ENCODE data around the gene PCSK2.

PCSK2 gene

DNA sequence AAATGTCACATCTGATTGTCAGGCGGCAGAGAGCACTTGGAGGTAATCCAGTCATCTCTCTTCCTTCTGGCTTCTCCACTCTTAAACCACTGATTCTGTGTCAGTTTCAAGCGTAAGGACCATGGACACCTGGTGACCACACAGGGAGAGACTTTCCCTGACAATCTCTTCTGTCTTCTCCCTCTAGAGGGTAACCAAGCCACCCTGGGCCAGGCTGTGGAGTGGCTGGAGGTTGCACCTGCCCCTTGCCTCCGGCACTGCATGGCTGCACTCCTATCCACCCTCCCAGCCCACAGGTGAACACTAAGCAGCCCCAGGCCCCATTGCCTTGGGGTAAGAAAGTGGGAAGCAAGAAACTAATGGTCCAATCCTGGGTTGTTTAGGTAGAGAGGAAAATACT, 225.6 kb downstream of the PCSK2 start:
- DNase-seq: no peak

GRCh38 chr20:17453592-17453991, 226.8 kb downstream of the PCSK2 start:
- no peak for DNase-seq

DNA sequence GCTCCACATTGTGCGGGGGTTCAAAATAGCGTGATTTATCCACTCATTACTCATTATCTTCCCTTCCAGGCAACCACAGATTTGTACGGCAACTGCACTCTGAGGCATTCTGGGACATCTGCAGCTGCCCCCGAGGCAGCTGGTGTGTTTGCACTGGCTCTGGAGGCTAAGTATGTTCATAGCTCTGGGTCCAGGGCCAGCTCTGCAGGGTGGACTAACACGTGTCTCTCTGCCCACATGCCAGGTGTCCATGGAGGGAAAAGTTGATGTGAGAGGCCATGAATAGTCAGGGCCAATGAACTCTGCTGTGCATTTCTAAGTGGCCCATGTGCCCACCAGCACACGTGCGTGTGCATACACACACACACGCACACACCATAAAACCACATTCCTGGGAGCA, 229.4 kb downstream of the PCSK2 start:
- DNase-seq: peak in 1 of 2 donors; percentile 9

DNA sequence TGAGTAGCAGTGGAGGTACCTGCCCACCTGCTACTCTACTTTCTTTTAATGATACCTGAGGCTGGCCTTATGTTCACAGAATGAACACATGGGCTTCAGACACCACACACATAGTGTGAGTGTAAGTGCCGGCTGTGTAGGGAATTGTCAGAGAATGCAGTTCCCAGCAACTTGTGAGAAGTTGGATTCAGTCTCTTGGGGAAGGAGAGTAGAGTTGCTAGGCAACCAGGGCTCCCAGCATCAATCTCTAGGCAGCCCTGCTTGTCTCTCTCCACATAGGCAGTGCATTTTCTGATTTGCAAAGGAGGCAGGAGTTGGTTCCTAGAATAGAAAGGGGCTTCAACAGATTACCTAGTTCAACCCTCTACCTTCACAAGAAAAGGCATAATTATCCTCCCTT, 230.2 kb downstream of the PCSK2 start:
- no peak for DNase-seq

- no peak for DNase-seq
These were observed 230.8 kb downstream of the PCSK2 start for GRCh38 chr20:17457588-17458190.

DNA sequence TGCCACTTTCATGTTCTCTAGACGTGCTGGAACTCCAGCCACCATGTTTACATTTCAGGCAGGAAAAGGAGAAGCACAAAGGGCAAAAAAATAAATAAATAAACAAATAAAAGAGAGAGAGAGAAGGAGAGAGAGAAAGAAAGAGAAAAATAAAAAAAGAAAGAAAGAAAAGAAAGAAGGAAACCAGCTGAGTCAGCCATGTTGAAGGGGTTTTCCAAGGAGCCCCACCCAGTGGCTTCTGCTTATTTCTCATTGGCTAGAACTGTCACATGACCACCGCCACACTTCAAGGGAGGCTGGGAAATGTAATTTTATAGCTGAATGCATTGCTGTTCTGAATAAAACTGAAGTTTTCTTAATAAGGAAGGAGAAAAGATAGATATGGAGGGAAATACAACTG, 233.3 kb downstream of the PCSK2 start:
- no peak for DNase-seq

GRCh38 chr20:17461941-17462340, 235.1 kb downstream of the PCSK2 start:
- DNase-seq: no peak

GRCh38 chr20:17463711-17464110, 236.9 kb downstream of the PCSK2 start:
- DNase-seq: no peak

GRCh38 chr20:17465236-17465635, 238.4 kb downstream of the PCSK2 start:
- DNase-seq: no peak

GRCh38 chr20:17466641-17467040, 239.8 kb downstream of the PCSK2 start:
- DNase-seq: no peak

DNA sequence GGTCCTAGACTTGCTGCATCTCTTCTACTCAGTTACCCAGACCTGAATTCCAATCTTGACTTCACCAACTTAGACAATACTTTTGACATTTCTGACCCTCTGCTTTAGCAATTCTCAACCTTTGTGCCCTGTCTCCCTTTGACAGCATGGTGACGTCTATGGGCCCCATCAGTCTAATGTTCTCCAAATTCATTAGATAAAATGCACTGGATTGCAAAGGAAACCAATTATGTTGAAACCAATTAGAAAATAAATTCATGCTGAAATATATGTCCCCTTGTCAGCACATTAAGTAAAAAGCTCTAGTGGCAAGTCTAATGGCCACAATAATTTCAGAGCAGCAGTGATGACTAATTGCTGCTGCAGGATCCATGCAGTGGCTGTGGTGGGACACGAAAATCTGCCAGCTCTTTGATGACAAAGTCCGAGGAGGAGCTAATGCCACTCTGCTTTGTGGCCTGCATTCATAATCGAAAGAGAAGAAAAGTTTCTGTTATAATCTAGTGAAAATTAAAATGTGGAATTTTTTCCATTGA, 240.3 kb downstream of the PCSK2 start:
- no peak for DNase-seq

GRCh38 chr20:17468073-17468840, 241.4 kb downstream of the PCSK2 start:
- DNase-seq: no peak

DNA sequence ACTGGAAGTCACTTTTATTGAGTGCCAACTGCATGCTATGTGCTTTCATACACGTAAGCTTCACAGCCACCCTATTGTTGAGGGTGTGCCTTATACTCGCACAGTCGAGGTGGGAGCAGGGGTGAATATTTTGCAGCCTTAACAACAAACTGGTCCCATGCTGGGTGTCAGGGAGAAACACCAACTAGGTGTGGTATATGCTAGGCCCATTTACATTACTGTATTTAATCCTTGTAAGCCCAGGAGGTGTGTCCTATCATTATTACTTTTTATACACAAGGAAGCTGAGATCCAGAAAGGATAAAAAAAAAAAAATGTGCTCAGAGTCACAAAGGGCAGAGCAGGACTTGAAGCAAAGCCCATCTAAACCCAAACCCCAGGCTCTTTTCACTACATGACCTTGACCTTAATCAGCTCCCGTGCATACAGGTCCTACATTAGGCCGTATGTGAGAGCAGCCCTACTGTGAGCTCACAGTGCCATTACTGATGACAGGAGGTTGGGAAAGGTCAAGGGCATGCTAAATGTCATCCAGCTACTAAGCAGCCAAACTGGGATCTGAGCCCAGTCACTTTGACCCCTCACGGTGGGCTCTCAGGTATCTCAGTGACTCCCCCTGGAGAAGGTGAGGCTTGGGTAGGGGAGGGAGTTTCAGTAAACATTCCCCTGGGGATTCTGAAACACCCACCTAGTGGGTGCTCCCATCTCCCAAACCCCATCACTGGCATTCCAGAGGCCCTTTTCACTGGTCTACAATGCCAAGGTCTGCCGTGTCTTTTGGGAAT, 242.6 kb downstream of the PCSK2 start:
- no peak for DNase-seq

GRCh38 chr20:17470521-17470920, 243.7 kb downstream of the PCSK2 start:
- no peak for DNase-seq

DNA sequence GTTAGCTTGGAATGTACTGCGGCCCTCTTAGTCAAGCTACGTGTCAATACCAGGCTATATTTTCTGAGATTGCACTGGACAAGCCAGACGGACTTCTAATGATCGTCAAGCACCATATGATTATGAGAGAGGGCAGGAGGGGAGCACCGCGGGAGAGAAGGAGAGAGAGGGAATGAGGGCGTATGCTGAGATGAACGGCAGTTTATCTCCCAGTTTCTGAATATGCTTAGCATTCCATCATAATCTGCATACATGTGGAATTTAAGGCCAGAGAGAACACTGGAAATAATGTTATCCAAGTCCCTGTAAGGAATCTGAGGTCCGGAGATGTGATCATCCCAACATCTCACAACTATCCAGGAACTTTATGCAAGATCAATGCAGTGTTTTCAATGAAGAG, 244.1 kb downstream of the PCSK2 start:
- DNase-seq: no peak

GRCh38 chr20:17471606-17472187, 244.9 kb downstream of the PCSK2 start:
- DNase-seq: no peak

- DNase-seq: no peak
These were observed 246.8 kb downstream of the PCSK2 start for GRCh38 chr20:17473659-17474058.

GRCh38 chr20:17479063-17479657, 252.3 kb downstream of the PCSK2 start:
- no peak for DNase-seq

DNA sequence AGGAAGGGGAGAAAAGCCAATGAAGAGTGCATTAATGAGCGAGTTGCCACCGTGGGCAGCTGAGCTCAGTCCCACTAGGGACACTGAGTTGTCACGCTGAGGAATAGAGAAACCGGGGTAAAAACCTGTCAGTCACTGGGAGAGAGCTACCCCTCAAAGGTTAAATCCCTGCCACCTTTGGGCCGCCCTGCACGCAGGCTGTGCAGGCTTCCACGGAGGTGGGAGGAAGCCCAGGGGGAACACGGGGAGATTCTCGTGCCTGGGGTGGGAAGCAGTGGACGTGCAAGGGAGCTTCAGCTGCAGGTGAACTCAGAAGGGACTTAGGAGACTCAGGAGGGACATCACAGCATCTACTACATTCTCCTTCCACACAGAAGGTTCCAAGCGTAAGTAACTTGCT, 253.9 kb downstream of the PCSK2 start:
- no peak for DNase-seq

GRCh38 chr20:17481661-17482060, 254.8 kb downstream of the PCSK2 start:
- DNase-seq: no peak

DNA sequence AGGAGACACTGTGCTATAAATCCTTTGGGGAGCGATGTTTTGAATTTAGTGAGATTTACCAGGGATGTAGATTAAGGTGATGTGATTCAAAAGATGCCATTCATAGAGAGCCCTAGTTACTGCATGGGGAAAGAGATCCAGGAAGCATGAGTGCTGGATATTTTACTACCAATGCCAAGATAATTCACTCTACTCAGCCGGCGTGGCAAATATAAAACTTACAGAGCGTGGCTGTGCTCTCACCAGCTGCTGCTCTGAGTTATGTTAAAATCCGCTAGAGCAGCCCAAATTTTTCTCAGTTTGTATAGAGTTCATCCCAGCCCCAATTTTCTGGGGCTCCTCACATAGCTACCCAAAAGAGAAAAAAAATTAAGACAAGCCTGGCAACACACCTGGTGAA, 255.7 kb downstream of the PCSK2 start:
- DNase-seq: no peak

DNA sequence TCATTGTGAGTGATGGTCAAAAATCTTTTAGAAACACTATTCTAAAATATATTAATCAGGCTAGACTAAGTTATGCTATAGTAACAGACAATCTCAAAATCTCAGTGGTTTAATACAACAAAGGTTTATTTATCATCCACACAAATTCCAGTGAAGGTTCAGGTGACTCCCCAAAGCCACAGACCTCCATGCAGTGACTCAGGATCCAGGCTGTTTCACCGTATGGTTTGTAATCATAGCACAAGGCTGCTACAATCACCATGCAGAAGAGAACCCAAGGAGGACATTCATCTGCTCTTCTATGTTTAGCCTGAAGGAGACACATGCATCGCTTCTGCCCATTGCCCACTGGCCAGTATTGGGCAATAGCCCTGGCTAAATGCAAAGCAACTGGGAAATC, 258.2 kb downstream of the PCSK2 start:
- DNase-seq: no peak

Measured in hippocampal formation (tissue), 2 donors.